Measurements from ENCODE around the gene CACNA2D3. TPM values are rescaled to one million over a fixed set of nuclear protein-coding genes. Genes with fewer than 3 reads are reported as not detected.

The CACNA2D3 gene
- total RNA-seq, 4 donors from 2014 or later = 0.94 to 3.6 (median 2.1) TPM

GRCh38 chr3:54837964-54838363, 715.6 kb downstream of the CACNA2D3 start:
- TF ChIP-seq CTCF (IDR thresholded peaks at IDR 0.05; ENCODE audit: low read depth) = no peak

DNA sequence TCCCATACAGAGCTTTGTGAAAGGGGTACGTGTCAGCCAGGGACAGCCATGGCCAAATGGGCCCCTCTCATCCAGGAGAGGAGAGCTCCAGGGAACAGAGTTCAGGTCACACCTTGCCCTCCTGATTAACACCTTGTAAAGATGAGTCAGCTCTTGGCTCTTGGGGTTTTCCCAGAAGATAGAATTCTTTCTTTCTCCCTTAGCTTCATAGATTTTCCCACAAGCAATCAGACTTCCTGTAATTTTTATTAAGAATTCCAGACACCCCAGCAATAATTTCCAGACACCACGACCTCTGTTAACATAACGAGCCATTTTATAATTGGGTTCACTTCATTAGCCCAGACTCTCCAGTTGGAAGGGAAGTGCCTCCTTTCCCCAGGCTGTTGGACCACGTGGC, 719.1 kb downstream of the CACNA2D3 start:
- no peak for TF ChIP-seq CTCF (IDR thresholded peaks at IDR 0.05; ENCODE audit: low read depth)

DNA sequence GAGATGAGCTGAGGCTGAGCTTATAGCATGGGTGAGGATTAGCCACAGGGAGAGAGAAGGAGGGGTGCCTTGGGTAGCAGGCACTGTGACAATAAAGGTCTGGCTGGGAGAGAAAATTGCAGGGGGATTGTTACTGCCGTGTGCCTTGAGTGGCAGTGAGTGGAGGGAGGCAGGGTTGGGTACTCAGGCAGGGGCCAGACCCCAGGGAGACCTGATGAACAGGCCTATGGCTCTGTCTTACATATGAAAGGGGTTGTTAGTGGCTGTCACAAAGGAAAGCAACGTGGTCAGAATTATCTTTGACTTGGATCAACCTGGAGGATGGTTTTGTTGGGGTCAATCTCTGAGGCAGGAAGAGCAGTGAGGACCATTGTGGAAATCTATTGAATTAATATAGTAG, 721.0 kb downstream of the CACNA2D3 start:
- no peak for TF ChIP-seq CTCF (IDR thresholded peaks at IDR 0.05; ENCODE audit: low read depth)

DNA sequence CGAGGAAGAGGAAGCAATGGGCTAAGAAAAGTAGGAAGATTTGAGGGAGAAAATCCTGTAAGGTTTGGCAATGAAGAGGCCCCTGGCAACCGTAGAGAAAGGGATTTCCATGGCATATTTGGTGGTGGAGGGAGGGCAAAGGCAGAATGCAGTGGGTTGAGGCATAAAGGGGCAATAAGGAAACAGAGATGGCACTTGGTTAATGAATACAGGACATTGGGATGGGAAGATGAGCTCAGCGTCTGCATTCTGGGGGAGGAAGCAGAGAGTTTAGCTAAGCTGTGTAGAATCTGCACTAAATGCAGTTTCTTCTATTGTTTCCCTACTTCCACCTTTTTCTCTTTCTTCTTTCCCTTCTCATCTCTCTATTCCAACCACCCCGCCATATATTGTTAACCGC, 721.9 kb downstream of the CACNA2D3 start:
- TF ChIP-seq CTCF (IDR thresholded peaks at IDR 0.05; ENCODE audit: low read depth) = no peak

DNA sequence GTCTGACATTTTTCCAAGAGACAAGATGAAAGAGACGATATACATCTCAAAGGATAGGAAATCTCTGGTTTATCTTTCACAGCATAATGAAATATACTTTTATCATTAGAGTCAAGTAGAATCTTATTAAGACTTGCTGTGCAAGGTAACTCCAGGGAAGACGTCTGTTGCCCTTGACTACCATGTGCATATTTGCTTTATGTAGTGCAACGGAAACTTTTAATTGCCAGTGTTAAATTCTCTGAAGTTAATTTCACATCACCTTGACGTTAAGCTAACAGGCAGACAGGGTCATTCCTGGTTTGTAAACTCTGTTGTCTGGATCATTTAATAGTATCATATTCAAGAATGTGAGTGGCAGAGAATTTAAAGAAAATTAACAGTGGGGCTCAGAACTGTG, 722.7 kb downstream of the CACNA2D3 start:
- no peak for TF ChIP-seq CTCF (IDR thresholded peaks at IDR 0.05; ENCODE audit: low read depth)

GRCh38 chr3:54845551-54845950, 723.2 kb downstream of the CACNA2D3 start:
- no peak for TF ChIP-seq CTCF (IDR thresholded peaks at IDR 0.05; ENCODE audit: low read depth)

- no peak for TF ChIP-seq CTCF (IDR thresholded peaks at IDR 0.05; ENCODE audit: low read depth)
These were observed 723.8 kb downstream of the CACNA2D3 start for GRCh38 chr3:54846119-54846518.
